ENCODE data around the gene PCNP.

PCNP gene

DNA sequence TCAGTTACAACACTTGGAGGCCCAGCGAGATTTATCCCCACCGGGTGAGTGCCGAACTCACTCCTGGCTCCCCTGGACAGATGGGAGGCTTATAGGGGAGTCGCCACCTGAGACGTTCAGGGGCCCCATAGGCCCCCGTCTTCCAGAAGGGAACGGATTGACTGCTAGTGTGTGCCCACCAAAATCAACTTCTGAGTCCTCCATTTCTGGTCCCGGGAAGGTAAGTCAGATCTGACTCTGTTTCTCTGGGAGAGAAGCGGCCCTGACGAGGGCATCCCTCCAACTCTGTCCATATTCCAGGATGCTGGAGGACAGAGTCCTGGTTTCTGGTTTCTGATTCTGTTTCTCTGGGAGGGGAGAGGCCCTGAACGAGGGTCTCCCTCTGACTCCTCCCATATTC lies 58.6 kb downstream of the PCNP start:
- Histone ChIP-seq H3K79me2 (ENCODE audit: insufficient read depth, low read length) (no peaks in the 10 kb centered on the region), H3K4me3 (ENCODE audit: insufficient read depth, low read length, poor library complexity, severe bottlenecking) (no peak overlapping the region), H3K9me2 (replicated peaks; ENCODE audit: insufficient read depth, low read length) (no peaks in the 10 kb centered on the region), H4K20me1 (ENCODE audit: low read depth, low read length) (no peaks in the 10 kb centered on the region), H3K9me3 (ENCODE audit: insufficient read depth, low read length) (no peaks in the 10 kb centered on the region), H3K36me3 (ENCODE audit: low read length) (no peaks in the 10 kb centered on the region), H2AFZ (ENCODE audit: low read depth, low read length, severe bottlenecking) (no peak overlapping the region), H3K27ac (ENCODE audit: low read depth, low read length) (no peak overlapping the region), H3K9ac (ENCODE audit: low read length) (no peak overlapping the region), H3F3A (ENCODE audit: insufficient read depth) (no peaks in the 10 kb centered on the region), H3K27me3 (ENCODE audit: low read length) (no peaks in the 10 kb centered on the region), H3K4me2 (ENCODE audit: low read depth, low read length, poor library complexity, severe bottlenecking) (no peak overlapping the region)
- no peak for TF ChIP-seq EZH2phosphoT487 (conservative IDR thresholded peaks at IDR 0.05; ENCODE audit: low read length)
- TF ChIP-seq, protein P1, sequence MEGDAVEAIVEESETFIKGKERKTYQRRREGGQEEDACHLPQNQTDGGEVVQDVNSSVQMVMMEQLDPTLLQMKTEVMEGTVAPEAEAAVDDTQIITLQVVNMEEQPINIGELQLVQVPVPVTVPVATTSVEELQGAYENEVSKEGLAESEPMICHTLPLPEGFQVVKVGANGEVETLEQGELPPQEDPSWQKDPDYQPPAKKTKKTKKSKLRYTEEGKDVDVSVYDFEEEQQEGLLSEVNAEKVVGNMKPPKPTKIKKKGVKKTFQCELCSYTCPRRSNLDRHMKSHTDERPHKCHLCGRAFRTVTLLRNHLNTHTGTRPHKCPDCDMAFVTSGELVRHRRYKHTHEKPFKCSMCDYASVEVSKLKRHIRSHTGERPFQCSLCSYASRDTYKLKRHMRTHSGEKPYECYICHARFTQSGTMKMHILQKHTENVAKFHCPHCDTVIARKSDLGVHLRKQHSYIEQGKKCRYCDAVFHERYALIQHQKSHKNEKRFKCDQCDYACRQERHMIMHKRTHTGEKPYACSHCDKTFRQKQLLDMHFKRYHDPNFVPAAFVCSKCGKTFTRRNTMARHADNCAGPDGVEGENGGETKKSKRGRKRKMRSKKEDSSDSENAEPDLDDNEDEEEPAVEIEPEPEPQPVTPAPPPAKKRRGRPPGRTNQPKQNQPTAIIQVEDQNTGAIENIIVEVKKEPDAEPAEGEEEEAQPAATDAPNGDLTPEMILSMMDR (IDR thresholded peaks at IDR 0.05; ENCODE audit: insufficient read depth, low read length, poor library complexity, severe bottlenecking) = no peak

DNA sequence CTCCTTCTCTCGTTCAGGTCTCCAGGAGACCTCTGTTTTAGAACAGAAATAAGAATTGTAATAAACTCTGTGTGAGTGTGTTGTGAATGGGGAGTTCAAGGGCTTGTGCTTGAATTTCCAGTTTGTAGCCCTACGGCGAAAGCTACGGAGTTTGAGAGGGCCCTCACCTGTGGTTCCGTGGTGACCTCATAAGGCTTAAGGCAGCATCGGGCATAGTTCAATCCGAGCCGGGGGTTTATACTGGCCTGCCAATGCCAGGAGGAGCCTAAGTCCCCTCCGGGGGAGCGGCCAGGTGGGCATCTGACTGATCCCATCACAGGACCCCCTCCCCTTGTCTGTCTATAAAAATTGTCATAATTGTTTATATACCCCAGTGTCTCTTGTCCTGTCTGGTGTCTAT lies 59.2 kb downstream of the PCNP start:
- no peaks in the 10 kb centered on the region for H3K9me3 ChIP-seq (ENCODE audit: insufficient read depth, low read length)
- no peak overlapping the region for H3K4me3 ChIP-seq (ENCODE audit: insufficient read depth, low read length, poor library complexity, severe bottlenecking)
- no peaks in the 10 kb centered on the region for H4K20me1 ChIP-seq (ENCODE audit: low read depth, low read length)
- no peaks in the 10 kb centered on the region for H3K27me3 ChIP-seq (ENCODE audit: low read length)
- H3K4me2 ChIP-seq (ENCODE audit: low read depth, low read length, poor library complexity, severe bottlenecking) = no peak overlapping the region
- no peaks in the 10 kb centered on the region for H3K79me2 ChIP-seq (ENCODE audit: insufficient read depth, low read length)
- TF ChIP-seq, protein P1 (IDR thresholded peaks at IDR 0.05; ENCODE audit: insufficient read depth, low read length, poor library complexity, severe bottlenecking) = no peak
- TF ChIP-seq EZH2phosphoT487 (conservative IDR thresholded peaks at IDR 0.05; ENCODE audit: low read length) = no peak
- H3K36me3 ChIP-seq (ENCODE audit: low read length) = no peaks in the 10 kb centered on the region
- H3K9ac ChIP-seq (ENCODE audit: low read length) = no peak overlapping the region
- no peak overlapping the region for H2AFZ ChIP-seq (ENCODE audit: low read depth, low read length, severe bottlenecking)
- H3K27ac ChIP-seq (ENCODE audit: low read depth, low read length) = no peak overlapping the region
- H3F3A ChIP-seq (ENCODE audit: insufficient read depth) = no peaks in the 10 kb centered on the region
- no peaks in the 10 kb centered on the region for H3K9me2 ChIP-seq (replicated peaks; ENCODE audit: insufficient read depth, low read length)

DNA sequence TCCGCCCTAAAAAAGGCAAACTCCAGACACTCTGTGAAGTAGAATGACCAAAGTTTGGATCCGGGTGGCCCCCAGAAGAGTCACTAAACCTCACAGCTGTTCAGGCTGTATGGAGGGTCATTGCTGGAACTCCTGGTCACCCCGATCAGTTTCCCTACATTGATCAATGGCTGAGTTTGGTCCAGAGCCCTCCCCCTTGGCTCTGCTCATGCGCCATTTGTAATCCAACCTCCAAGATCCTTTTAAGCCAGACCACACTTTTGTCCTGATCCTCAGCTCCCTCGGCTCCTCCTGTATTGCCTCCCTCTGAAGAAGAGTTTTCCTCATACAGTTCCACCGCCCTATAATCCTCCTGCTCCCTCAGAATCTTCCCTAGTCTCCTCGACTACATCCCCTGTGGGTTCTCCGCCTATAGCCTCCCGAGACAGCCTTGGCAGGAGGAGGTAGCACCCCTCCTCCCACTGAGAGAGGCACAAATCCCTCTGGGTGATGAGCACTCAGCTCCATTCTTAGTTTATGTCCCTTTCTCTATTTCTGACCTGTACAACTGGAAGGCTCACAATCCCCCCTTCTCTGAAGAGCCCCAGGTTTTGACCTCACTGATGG lies 60.7 kb downstream of the PCNP start:
- no peak overlapping the region for H3K4me3 ChIP-seq (ENCODE audit: insufficient read depth, low read length, poor library complexity, severe bottlenecking)
- no peaks in the 10 kb centered on the region for H3K9me3 ChIP-seq (ENCODE audit: insufficient read depth, low read length)
- H3K4me2 ChIP-seq (ENCODE audit: low read depth, low read length, poor library complexity, severe bottlenecking) = no peak overlapping the region
- H3K79me2 ChIP-seq (ENCODE audit: insufficient read depth, low read length) = no peaks in the 10 kb centered on the region
- H2AFZ ChIP-seq (ENCODE audit: low read depth, low read length, severe bottlenecking) = no peak overlapping the region
- TF ChIP-seq, protein P1 (IDR thresholded peaks at IDR 0.05; ENCODE audit: insufficient read depth, low read length, poor library complexity, severe bottlenecking) = no peak
- TF ChIP-seq EZH2phosphoT487 (conservative IDR thresholded peaks at IDR 0.05; ENCODE audit: low read length) = no peak
- no peak overlapping the region for H3K27ac ChIP-seq (ENCODE audit: low read depth, low read length)
- H3K9ac ChIP-seq (ENCODE audit: low read length) = no peak overlapping the region
- H4K20me1 ChIP-seq (ENCODE audit: low read depth, low read length) = no peaks in the 10 kb centered on the region
- H3K27me3 ChIP-seq (ENCODE audit: low read length) = no peaks in the 10 kb centered on the region
- H3F3A ChIP-seq (ENCODE audit: insufficient read depth) = no peaks in the 10 kb centered on the region
- H3K9me2 ChIP-seq (replicated peaks; ENCODE audit: insufficient read depth, low read length) = no peaks in the 10 kb centered on the region
- H3K36me3 ChIP-seq (ENCODE audit: low read length) = no peaks in the 10 kb centered on the region
